Measurements from ENCODE around the gene ADM2.
"Not testable (repeated sequence)": the region's sequence is repeated elsewhere in the genome, so short reads cannot be mapped to it uniquely, and the experiment has no call there.

The ADM2 gene

GRCh38 chr22:50481440-50482106, at the start of gene ADM2:
ADM2 (plus strand) TSS chr22:50481543; CDS start chr22:50481848, 305 bp downstream.
- no peak for DNase-seq (ENCODE audit: low spot score)

GRCh38 chr22:50432131-50432876, 49.0 kb upstream of the ADM2 start:
- no peak for DNase-seq (ENCODE audit: low spot score)

GRCh38 chr22:50432877-50433510, 48.3 kb upstream of the ADM2 start:
- DNase-seq (ENCODE audit: low spot score) = not testable (repeated sequence)

GRCh38 chr22:50434849-50435248, 46.5 kb upstream of the ADM2 start:
- no peak for DNase-seq (ENCODE audit: low spot score)

GRCh38 chr22:50435291-50436014, 45.9 kb upstream of the ADM2 start:
- DNase-seq (ENCODE audit: low spot score) = no peak

GRCh38 chr22:50436015-50436830, 45.1 kb upstream of the ADM2 start:
- no peak for DNase-seq (ENCODE audit: low spot score)

GRCh38 chr22:50436841-50437341, 44.5 kb upstream of the ADM2 start:
- DNase-seq (ENCODE audit: low spot score) = no peak

- no peak for DNase-seq (ENCODE audit: low spot score)
Observed at GRCh38 chr22:50437511-50438304, 43.6 kb upstream of the ADM2 start.

- no peak for DNase-seq (ENCODE audit: low spot score)
Observed at GRCh38 chr22:50438305-50439275, 42.8 kb upstream of the ADM2 start.

- DNase-seq (ENCODE audit: low spot score) = no peak
Observed at GRCh38 chr22:50439314-50439870, 42.0 kb upstream of the ADM2 start.

GRCh38 chr22:50439871-50440331, 41.4 kb upstream of the ADM2 start:
- no peak for DNase-seq (ENCODE audit: low spot score)

- no peak for DNase-seq (ENCODE audit: low spot score)
Observed at GRCh38 chr22:50440544-50441249, 40.6 kb upstream of the ADM2 start.

- no peak for DNase-seq (ENCODE audit: low spot score)
Observed at GRCh38 chr22:50441428-50441993, 39.8 kb upstream of the ADM2 start.

- no peak for DNase-seq (ENCODE audit: low spot score)
Observed at GRCh38 chr22:50443197-50443596, 38.1 kb upstream of the ADM2 start.

- no peak for DNase-seq (ENCODE audit: low spot score)
Observed at GRCh38 chr22:50443801-50444625, 37.3 kb upstream of the ADM2 start.

- DNase-seq (ENCODE audit: low spot score) = no peak
Observed at GRCh38 chr22:50444663-50445062, 36.7 kb upstream of the ADM2 start.

Data from LoVo (cell line).